SH-SY5Y (cell line): ENCODE measurements around the gene SART3.

Source experiments
- GATA2 ChIP-seq: IDR thresholded peaks from 2 replicates; pipeline ENCODE4 v1.6.1; 2011; ENCODE audit warnings: mild to moderate bottlenecking, low read depth, low read length
- GATA3 ChIP-seq: IDR thresholded peaks from 2 replicates; pipeline ENCODE4 v1.6.1; 2011; ENCODE audit warnings: low read depth, mild to moderate bottlenecking, low read length, moderate library complexity

DNA sequence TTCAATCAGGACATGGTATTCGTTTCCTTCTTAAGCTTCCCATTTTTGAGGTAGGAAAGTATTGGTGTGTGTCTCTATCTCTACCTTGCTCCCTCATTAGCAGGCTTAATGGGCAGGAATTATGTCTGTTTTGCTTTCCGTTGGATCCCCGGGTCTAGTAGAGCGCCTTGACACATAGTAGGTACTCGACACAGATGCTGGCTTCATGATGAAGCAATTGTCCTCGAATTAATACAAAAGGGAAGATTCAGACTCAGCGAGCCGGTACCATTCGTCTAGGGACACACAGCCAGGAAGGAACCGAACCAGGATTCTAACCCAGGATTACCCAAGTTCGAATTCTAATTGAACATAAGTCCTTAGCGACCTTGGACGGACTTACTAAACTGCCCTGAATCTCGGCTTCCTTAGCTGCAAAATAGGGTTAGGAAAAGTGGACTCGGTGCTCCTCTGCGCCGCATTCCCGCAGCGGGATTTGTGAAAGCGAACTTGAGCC, 927 bp upstream of the SART3 start:
- no peak for TF ChIP-seq GATA3
- TF ChIP-seq GATA2, result no peak
